ENCODE data around the gene SLC36A1.

- TF ChIP-seq CTCF (IDR thresholded peaks at IDR 0.05; ENCODE audit: low read depth, low read length, poor library complexity, severe bottlenecking) (no peak), EZH2phosphoT487 (IDR thresholded peaks at IDR 0.05; ENCODE audit: borderline replicate concordance, low read length) (no peak)
These were observed 2.4 kb downstream of the SLC36A1 start for GRCh38 chr5:151449839-151450238.
